Adrenal gland (tissue), 12 donors: ENCODE measurements around the gene EVL. TPM values are rescaled to one million over a fixed set of nuclear protein-coding genes. Genes with fewer than 3 reads are reported as not detected.
A peak's percentile ranks its signal among the peaks of the same experiment; 100 is the strongest.

Experiments
- DNase-seq, 7 donors: peaks; one replicate each; pipeline ENCODE4 v3.0.0-alpha.2; 2019 to 2020
- H3K27ac ChIP-seq, 5 donors: fragments of 200-600 bp; sonication (generic) in 4 of 5; 1 replicate in 3 of 5; 2 replicates in 2 of 5; pipeline versions ENCODE4 v1.5.1 to v1.8.0; 2016 to 2020; ENCODE audit warnings: mild to moderate bottlenecking in 1 of 5
- H3K27me3 ChIP-seq: fragments of 200-600 bp; 2 replicates; pipeline ENCODE4 v1.8.0; 2021
- H3K36me3 ChIP-seq, 2 donors: fragments of 200-600 bp; replicated peaks in 1 of 2; 1 replicate in 1 of 2; 2 replicates in 1 of 2; pipeline versions ENCODE4 v1.5.1 to v1.8.0; 2018 to 2022
- H3K4me1 ChIP-seq, 2 donors: fragments of 200-600 bp; replicated peaks in 1 of 2; 1 replicate in 1 of 2; 2 replicates in 1 of 2; pipeline versions ENCODE4 v1.5.1 to v1.8.0; 2018 to 2021
- H3K4me3 ChIP-seq, 4 donors: fragments of 200-600 bp; sonication (generic) in 3 of 4; one replicate each; pipeline ENCODE4 v1.5.1; 2016 to 2018
- H3K9me3 ChIP-seq, 3 donors: fragments of 200-600 bp; sonication (generic) in 1 of 3; replicated peaks in 1 of 3; 1 replicate in 2 of 3; 2 replicates in 1 of 3; pipeline versions ENCODE4 v1.5.1 to v1.8.0; 2016 to 2021
- CTCF ChIP-seq, 6 experiments: fragments of 450-650 bp in 4 of 6; fragments of 200-600 bp in 2 of 6; sonication (generic) in 1 of 6; IDR thresholded peaks; 1 replicate in 5 of 6; 2 replicates in 1 of 6; pipeline versions ENCODE4 v1.5.1 to v1.8.0; 2016 to 2021; ENCODE audit warnings: antibody characterized with exemption in 6 of 6, mild to moderate bottlenecking in 2 of 6, moderate library complexity in 1 of 6
- POLR2A ChIP-seq, 2 donors: fragments of 450-650 bp; IDR thresholded peaks; one replicate each; pipeline ENCODE4 v1.6.1; 2017; ENCODE audit warnings: antibody characterized with exemption in 2 of 2, mild to moderate bottlenecking in 2 of 2, moderate library complexity in 1 of 2
- WGBS, 4 donors: extraction: QIAGEN DNeasy Blood & Tissue Kit in 2 of 4; methylation state at CpG; one replicate each; pipeline versions ENCODE4 v1.1.5 to v1.1.7; 2013 to 2017; 5-methylcytosine and 5-hydroxymethylcytosine counted together
- intact Hi-C, 2 donors: fragments of 100-400 bp; cut with DNase I; formaldehyde crosslinking; loops; one replicate each; pipeline versions ENCODE4 v1.14.1 to v1.15.0; 2022 to 2023
- polyA plus RNA-seq, 3 donors: library from polyadenylated mRNA; stranded (reverse); fragments of 200-250 nt in 2 of 3; fragments of 350-450 nt in 1 of 3; fragmentation: Illumina TruSeq in 1 of 3; extraction: RNeasy Lipid Tissue Mini Kit (QIAGEN cat#74804) in 1 of 3; gene quantifications; one replicate each; pipeline ENCODE4 v1.2.3, GENCODE V29; 2013 to 2014
- total RNA-seq, 9 donors: library from RNA; depleted of rRNA in 4 of 9; stranded (reverse); fragments of >200 nt in 4 of 9; fragments of 120-200 nt in 1 of 9; fragmentation: NEBNext Ultra II Directional in 1 of 9; extraction: Animal tissue kit (Norgen Biotek cat#: 25700) in 1 of 9; gene quantifications; one replicate each; pipeline versions ENCODE4 v1.1.0 to v1.2.4, GENCODE V29; 2013 to 2023
- donor health status: healthy with polysubstance abuse.
- donor health status: Bipolar disorder and iron deficiency.
- donor health status: DM: yes; HTN: yes; CAD: no.
- donor health status: DM: no; HTN: no; CAD: no.
- donor health status: DM: no; HTN: no; CAD: no.
- donor health status: DM: yes; HTN: yes; CAD: no.

Gene EVL
- total and polyA plus RNA-seq, 12 donors: 23.7 to 209 (median 46.8) TPM

- intact Hi-C loops: loop anchor here (5.0 kb wide), 2 partner anchors 123 to 128 kb away; no protein-coding TSS in a partner anchor
- Histone ChIP-seq H3K4me3 (no peak overlapping the region), H3K36me3 (no peaks in the 10 kb centered on the region), H3K27me3 (no peaks in the 10 kb centered on the region), H3K4me1 (peaks cover 20 to 33% of the 10 kb centered on the region in 2 donors), H3K27ac (no peak overlapping the region), H3K9me3 (no peaks in the 10 kb centered on the region)
- 80 to 84% (median 84%) methylated on average over 16 of the region's 16 CpGs for WGBS, 4 donors
- TF ChIP-seq CTCF (IDR thresholded peaks at IDR 0.05): no peak
- TF ChIP-seq POLR2A (IDR thresholded peaks at IDR 0.05): no peak
- DNase-seq: peak in 1 of 7 donors; percentile 29
These were observed 40.3 kb downstream of the EVL start for GRCh38 chr14:100105357-100106169.

GRCh38 chr14:100106250-100107112 is 41.3 kb downstream of the EVL start:
- peak overlapping the region in 1 of 5 donors; percentile 21 for H3K27ac ChIP-seq
- WGBS, 4 donors: 74 to 84% (median 79%) methylated on average over 12 to 17 of the region's 17 CpGs
- H3K4me3 ChIP-seq: no peak overlapping the region
- H3K9me3 ChIP-seq: no peaks in the 10 kb centered on the region
- H3K36me3 ChIP-seq: no peaks in the 10 kb centered on the region
- no peaks in the 10 kb centered on the region for H3K27me3 ChIP-seq
- no peak for TF ChIP-seq POLR2A (IDR thresholded peaks at IDR 0.05)
- no peak for TF ChIP-seq CTCF (IDR thresholded peaks at IDR 0.05)
- intact Hi-C loops: loop anchor here (5.0 kb wide), 2 partner anchors 124 to 129 kb away; no protein-coding TSS in a partner anchor
- no peak for DNase-seq
- peaks cover 20 to 33% of the 10 kb centered on the region in 2 donors for H3K4me1 ChIP-seq

- no peaks in the 10 kb centered on the region for H3K27me3 ChIP-seq
- no peak overlapping the region for H3K4me3 ChIP-seq
- no peaks in the 10 kb centered on the region for H3K9me3 ChIP-seq
- no peak for TF ChIP-seq CTCF (IDR thresholded peaks at IDR 0.05)
- no peak for TF ChIP-seq POLR2A (IDR thresholded peaks at IDR 0.05)
- no peaks in the 10 kb centered on the region for H3K36me3 ChIP-seq
- intact Hi-C loops: loop anchor here (5.0 kb wide), 2 partner anchors 125 to 130 kb away; no protein-coding TSS in a partner anchor
- H3K27ac ChIP-seq: peak overlapping the region in 1 of 5 donors; percentile 21
- no peak for DNase-seq
- WGBS, 4 donors: 90 to 93% (median 92%) methylated on average over 5 of the region's 5 CpGs
- H3K4me1 ChIP-seq: peaks cover 20 to 33% of the 10 kb centered on the region in 2 donors
These were observed 42.0 kb downstream of the EVL start for GRCh38 chr14:100107236-100107635.
